KOPT-K1 (cell line): ENCODE data around the gene SH3PXD2B.

ENCODE experiments used
- H3K27ac ChIP-seq: fragments of 200-600 bp; sonication (generic); 2 replicates; pipeline ENCODE4 v1.5.1; 2016; ENCODE audit warnings: antibody characterized with exemption, mild to moderate bottlenecking, low read depth, low read length; ENCODE audit not compliant: poor library complexity, severe bottlenecking
- H3K36me3 ChIP-seq: fragments of 200-600 bp; sonication (generic); 2 replicates; pipeline ENCODE4 v1.5.1; 2017; ENCODE audit warnings: antibody characterized with exemption, mild to moderate bottlenecking, low read length, moderate library complexity; ENCODE audit not compliant: insufficient read depth
- H3K9me3 ChIP-seq: fragments of 200-600 bp; sonication (generic); 2 replicates; pipeline ENCODE4 v1.5.1; 2017; ENCODE audit warnings: antibody characterized with exemption, low read length, mild to moderate bottlenecking; ENCODE audit not compliant: insufficient read depth, poor library complexity, severe bottlenecking

SH3PXD2B gene

GRCh38 chr5:172437445-172438318, 16.6 kb downstream of the SH3PXD2B start:
- no peak overlapping the region for H3K27ac ChIP-seq

DNA sequence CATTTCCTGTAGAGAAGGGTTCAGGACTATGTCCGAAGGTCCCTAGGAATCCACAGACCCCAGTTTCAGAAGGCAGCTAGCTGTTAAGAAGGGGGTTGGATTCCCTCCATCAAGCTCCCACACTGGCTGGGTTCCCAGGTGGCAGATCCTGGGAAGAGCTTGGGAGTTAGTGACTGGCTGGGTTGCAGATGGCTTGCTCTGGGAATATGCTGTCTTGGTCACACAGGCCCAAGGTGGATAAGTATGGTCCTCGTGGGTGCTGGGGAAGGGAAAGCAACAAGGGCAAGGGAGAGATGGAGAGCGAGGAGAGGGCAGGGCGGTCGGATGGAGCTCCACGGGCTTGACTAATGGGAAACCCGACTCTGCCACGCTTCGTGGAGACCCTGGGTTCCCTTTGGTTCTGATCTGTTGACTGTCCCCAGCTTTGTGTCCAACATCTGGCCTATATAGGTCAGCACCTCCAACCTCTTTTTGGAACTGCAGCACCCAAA, 17.4 kb downstream of the SH3PXD2B start:
- no peaks in the 10 kb centered on the region for H3K36me3 ChIP-seq
- no peak overlapping the region for H3K27ac ChIP-seq
- no peaks in the 10 kb centered on the region for H3K9me3 ChIP-seq

More at GRCh38 chr5:172437445-172438318, 16.6 kb downstream of the SH3PXD2B start:
- H3K36me3 ChIP-seq: no peaks in the 10 kb centered on the region
- no peaks in the 10 kb centered on the region for H3K9me3 ChIP-seq

DNA sequence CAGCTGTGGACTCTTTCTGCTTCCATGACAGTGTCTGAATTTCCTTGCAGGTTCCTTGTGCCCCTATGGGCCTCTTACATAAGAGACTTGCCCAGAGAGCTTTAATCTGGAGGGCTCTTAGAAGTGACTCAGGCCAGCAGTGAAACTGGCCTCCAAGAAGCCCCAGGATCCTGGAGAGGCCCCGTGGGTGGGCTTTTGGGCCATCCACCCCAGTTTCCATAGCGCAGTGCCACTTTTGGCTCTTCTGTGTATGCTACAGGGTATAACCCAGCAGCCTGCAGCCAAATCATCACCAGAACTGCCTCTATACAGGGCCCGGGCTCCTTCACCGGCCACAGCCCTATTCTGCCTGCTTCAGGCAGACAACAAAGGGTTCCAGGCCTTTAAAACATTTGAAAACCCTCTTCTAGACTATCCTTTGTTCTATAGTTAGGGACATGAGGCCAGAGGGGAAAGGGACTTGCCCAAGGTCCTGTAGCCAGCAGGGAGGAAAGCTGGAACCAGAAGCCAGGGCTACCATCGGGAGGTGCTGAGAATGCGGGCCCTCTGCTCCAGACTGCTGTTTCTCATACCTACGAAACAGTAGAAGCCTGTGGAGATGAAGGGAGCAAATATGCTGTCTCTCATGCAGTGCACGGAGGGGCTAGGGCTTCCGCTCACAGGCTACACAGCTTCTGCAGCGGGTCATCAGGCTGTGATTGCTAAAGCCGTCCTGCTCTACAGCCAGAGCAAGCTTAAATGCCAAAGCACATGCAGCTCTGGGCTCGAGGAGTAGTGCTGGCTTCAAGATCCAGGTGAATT, 18.0 kb downstream of the SH3PXD2B start:
- Histone ChIP-seq H3K36me3 (no peaks in the 10 kb centered on the region), H3K9me3 (no peaks in the 10 kb centered on the region), H3K27ac (no peak overlapping the region)

DNA sequence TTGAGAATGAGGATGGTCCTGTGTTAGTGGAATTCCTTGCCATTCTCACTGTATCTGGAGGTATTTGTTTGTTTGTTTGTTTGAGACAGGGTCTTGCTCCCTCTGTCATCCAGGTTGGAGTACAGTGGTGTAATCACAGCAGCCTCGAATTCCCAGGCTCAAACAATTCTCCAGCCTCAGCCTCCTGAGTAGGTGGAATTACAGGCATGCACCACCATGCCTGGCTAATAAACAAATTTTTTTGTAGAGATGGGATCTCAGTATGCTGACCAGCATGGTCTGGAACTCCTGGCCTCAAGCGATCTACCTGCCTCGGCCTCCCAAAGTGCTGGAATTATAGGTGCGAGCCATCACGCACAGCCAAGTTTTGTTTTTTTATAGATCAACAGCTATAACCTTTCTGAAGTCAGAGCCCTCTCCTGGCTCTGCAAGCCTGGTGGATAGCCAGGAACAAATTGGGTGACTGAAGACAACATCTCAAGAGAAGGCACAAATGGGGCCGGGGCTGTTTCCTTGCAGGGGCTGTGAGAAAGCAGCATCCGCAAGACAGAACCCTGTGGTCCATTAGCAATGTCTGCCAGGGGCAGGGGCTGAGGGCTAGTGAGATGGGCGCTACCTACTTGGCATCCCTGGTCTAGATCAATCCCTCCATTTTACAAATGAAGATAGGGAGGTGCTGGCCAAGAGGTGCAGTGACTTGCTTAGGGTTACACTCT, 18.8 kb downstream of the SH3PXD2B start:
- Histone ChIP-seq H3K27ac (no peak overlapping the region), H3K36me3 (no peaks in the 10 kb centered on the region), H3K9me3 (no peaks in the 10 kb centered on the region)

DNA sequence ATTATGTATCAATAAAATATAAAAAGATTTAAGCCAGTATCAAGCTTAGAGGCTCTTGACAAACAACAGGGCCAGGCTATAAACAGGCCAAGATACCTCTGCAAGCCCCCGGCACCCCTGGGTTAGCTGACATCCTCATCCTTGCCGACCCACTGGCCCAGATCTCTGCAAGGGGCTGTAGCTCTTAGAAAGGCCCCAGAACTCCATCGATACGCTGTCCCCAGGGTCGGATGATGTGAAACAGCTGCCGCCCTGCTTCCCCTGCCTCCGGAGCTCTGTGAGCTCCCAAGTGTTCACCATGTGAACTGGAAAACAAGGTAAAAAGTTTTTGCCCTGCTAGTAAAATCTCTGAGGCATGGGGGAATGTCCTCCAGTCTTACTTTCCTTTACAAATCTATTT, 20.1 kb downstream of the SH3PXD2B start:
- H3K27ac ChIP-seq: no peak overlapping the region
- H3K36me3 ChIP-seq: no peaks in the 10 kb centered on the region
- no peaks in the 10 kb centered on the region for H3K9me3 ChIP-seq

- H3K36me3 ChIP-seq: no peaks in the 10 kb centered on the region
- H3K9me3 ChIP-seq: no peaks in the 10 kb centered on the region
- no peak overlapping the region for H3K27ac ChIP-seq
Observed at GRCh38 chr5:172433513-172433912, 20.8 kb downstream of the SH3PXD2B start.

GRCh38 chr5:172433071-172433470, 21.3 kb downstream of the SH3PXD2B start:
- Histone ChIP-seq H3K36me3 (no peaks in the 10 kb centered on the region), H3K27ac (no peak overlapping the region)

GRCh38 chr5:172430354-172430753, 24.0 kb downstream of the SH3PXD2B start:
- Histone ChIP-seq H3K9me3 (no peaks in the 10 kb centered on the region), H3K27ac (no peak overlapping the region), H3K36me3 (no peaks in the 10 kb centered on the region)

More at GRCh38 chr5:172433071-172433470, 21.3 kb downstream of the SH3PXD2B start:
- no peaks in the 10 kb centered on the region for H3K9me3 ChIP-seq

DNA sequence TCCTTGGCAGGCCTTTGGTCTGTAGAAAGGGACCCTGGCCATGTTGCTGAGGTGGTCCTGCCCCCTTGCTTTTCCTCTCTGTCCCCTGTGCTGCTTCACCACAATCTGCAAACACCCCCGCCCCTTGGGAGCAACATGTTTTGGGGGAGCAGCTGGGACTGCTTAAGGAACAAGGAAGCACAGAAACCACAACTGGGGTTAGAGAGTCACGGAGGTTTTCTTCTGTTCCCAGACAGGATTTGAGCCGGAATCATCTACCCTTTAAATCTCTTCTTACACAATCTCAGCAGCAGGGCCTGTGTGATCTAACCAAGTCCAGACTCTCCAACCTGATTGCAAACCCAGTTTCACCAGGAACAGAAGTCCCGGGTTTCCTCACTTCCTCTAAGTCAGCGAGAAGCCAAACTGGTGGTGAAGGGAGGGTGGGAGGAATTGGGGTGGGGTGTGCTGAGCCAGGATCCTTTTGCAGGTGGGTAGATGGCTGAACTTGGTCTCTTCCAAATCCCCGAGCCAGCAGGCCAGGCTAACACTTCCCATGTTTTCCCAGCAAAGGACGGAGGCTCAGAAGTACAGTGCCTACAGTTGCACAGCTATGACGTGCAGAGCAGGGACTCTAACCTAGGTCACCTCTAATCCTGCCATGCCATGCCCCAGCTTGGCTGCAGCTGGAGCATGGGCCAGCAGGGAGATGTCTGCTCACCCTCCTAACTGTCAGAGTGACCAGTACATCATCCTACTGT, 25.0 kb downstream of the SH3PXD2B start:
- Histone ChIP-seq H3K27ac (no peak overlapping the region), H3K36me3 (no peaks in the 10 kb centered on the region), H3K9me3 (no peaks in the 10 kb centered on the region)

DNA sequence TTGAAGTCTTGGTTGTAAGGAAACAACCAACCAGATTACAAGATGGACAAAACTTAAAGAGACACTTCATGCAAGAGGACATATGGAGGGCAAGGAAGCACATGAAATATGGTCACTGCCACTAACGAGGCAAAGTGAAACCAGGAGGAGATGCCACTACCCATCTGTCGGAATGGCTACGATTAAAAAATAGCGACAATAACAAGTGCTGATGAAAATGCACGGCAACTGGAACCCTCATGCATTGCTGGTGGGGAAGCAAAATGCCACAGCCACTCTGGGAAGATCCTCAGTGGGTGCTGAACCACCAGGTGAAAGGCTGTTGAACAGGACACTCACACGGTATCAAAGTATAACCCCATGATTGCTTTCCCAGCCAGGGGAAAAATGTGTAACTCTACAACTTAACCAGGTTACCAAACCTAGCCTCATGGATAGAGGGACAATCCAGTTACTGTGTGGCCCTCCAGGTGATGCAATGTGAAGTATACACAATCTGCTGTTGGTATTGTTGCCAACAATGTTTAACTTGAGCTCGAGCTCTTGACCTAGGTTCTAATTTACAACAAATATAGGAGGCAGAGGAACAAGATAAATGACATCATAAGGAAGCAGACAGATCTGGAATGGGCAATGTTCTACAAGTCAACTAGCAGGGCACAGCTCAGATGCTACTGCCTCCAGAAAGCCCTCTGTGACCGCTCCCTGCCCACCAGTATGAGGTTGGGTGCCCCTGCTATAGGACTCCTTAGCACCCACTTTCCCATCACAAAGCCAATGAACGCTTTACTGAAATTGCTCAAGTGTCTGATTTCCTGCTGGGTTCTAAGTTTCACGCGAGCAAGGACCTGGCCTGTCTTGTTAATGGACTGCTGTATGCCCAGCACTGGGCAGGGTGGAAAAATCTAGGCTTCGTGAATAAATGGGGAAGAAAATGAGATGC, 25.8 kb downstream of the SH3PXD2B start:
- Histone ChIP-seq H3K36me3 (no peaks in the 10 kb centered on the region), H3K27ac (no peak overlapping the region), H3K9me3 (no peaks in the 10 kb centered on the region)

DNA sequence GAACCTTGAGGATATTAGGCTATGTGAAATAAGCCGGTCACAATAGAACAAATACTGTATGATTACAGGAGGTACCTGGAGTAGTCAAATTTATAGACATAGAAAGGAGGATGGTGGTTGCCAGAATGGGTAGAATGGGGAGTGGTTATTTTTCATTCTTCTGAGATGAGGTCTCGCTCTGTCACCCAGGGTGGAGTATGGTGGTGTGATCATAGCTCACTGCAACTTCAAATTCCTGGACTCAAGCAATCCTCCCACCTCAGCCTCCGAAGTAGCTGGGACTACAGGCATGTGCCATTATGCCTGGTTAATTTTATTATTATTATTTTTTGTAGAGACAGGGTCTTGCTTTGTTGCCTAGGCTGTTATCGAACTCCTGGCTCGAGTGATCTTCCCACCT, 27.1 kb downstream of the SH3PXD2B start:
- no peaks in the 10 kb centered on the region for H3K36me3 ChIP-seq
- no peaks in the 10 kb centered on the region for H3K9me3 ChIP-seq
- no peak overlapping the region for H3K27ac ChIP-seq

DNA sequence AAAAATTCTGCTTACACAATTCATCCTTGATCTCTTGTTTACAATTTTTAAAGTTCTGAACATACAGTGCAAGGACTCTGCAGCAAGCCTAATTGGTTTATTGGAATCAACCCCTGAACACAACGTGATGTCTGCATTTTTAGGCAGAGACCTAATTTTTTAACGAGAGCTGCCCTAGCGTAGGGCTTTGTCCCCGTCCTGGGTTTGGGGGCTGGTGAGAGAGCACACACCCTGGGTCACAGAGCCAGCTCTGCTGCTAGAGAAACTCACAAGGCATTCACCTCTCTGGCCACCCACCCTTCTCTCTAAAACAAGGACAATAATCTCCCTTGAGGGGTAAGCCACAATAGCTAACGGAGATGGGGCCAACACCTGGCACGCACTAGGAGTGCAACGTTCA, 28.2 kb downstream of the SH3PXD2B start:
- H3K27ac ChIP-seq: no peak overlapping the region
- H3K9me3 ChIP-seq: no peaks in the 10 kb centered on the region
- H3K36me3 ChIP-seq: no peaks in the 10 kb centered on the region

GRCh38 chr5:172425402-172425801, 28.9 kb downstream of the SH3PXD2B start:
- no peaks in the 10 kb centered on the region for H3K9me3 ChIP-seq
- no peak overlapping the region for H3K27ac ChIP-seq
- H3K36me3 ChIP-seq: no peaks in the 10 kb centered on the region
